Bone marrow (tissue), 2 donors: ENCODE measurements around the gene BMAL1.

Experiments
- DNase-seq, 2 donors: peaks; one replicate each; lab custom pipeline; 2025; lab: John Stamatoyannopoulos, UW

BMAL1 gene

GRCh38 chr11:13343931-13344717, 66.5 kb downstream of the BMAL1 start:
- peak; percentile 9 to 56 for DNase-seq

GRCh38 chr11:13344818-13345217, 67.2 kb downstream of the BMAL1 start:
- no peak for DNase-seq

- no peak for DNase-seq
Observed at GRCh38 chr11:13346470-13346869, 68.9 kb downstream of the BMAL1 start.

GRCh38 chr11:13347901-13348300, 70.3 kb downstream of the BMAL1 start:
- no peak for DNase-seq

GRCh38 chr11:13348305-13348704, 70.7 kb downstream of the BMAL1 start:
- peak in 1 of 2 donors; percentile 43 for DNase-seq

- no peak for DNase-seq
Observed at GRCh38 chr11:13349046-13349445, 71.5 kb downstream of the BMAL1 start.

GRCh38 chr11:13349581-13349980, 72.0 kb downstream of the BMAL1 start:
- no peak for DNase-seq

- no peak for DNase-seq
Observed at GRCh38 chr11:13352711-13353110, 75.1 kb downstream of the BMAL1 start.

GRCh38 chr11:13354335-13354734, 76.7 kb downstream of the BMAL1 start:
- DNase-seq, result peak in 1 of 2 donors; percentile 2

- DNase-seq, result no peak
Observed at GRCh38 chr11:13355191-13355590, 77.6 kb downstream of the BMAL1 start.

GRCh38 chr11:13357232-13357631, 79.6 kb downstream of the BMAL1 start:
- DNase-seq, result no peak

GRCh38 chr11:13358596-13359270, 81.1 kb downstream of the BMAL1 start:
- no peak for DNase-seq

GRCh38 chr11:13362596-13363109, 85.1 kb downstream of the BMAL1 start:
- DNase-seq, result no peak

GRCh38 chr11:13364388-13364787, 86.8 kb downstream of the BMAL1 start:
- DNase-seq, result no peak

- DNase-seq, result no peak
Observed at GRCh38 chr11:13366266-13367026, 88.9 kb downstream of the BMAL1 start.

- no peak for DNase-seq
Observed at GRCh38 chr11:13367115-13367514, 89.5 kb downstream of the BMAL1 start.

- no peak for DNase-seq
Observed at GRCh38 chr11:13368041-13368446, 90.5 kb downstream of the BMAL1 start.

- no peak for DNase-seq
Observed at GRCh38 chr11:13373216-13373615, 95.6 kb downstream of the BMAL1 start.

- DNase-seq, result no peak
Observed at GRCh38 chr11:13375798-13376197, 98.2 kb downstream of the BMAL1 start.

- no peak for DNase-seq
Observed at GRCh38 chr11:13376402-13376801, 98.8 kb downstream of the BMAL1 start.

GRCh38 chr11:13376838-13377237, 99.2 kb downstream of the BMAL1 start:
- no peak for DNase-seq

- no peak for DNase-seq
Observed at GRCh38 chr11:13378316-13378715, 100.7 kb downstream of the BMAL1 start.

GRCh38 chr11:13380731-13381130, 103.1 kb downstream of the BMAL1 start:
- DNase-seq, result no peak
